ENCODE data around the gene IL1RAPL1.
"Not testable (repeated sequence)": the region's sequence is repeated elsewhere in the genome, so short reads cannot be mapped to it uniquely, and the experiment has no call there.

The IL1RAPL1 gene

DNA sequence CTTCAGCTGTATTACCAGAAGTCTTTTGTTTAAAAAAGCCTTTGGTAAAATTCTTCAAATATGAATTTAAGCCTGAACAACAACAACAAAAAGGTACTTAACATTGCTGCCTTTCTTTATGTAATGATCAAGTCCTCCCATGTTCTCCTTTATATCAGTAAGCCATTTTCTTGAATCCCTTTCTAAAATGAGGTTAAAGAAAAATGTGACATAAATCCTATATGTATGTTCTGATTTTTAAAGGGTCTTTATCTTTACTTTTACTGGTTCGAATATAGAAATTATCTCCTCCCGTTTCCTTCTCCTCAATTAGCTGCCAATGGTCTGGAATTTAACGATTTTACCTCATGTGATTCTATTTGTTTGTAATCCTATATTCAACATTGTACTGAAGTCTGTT lies 522.8 kb downstream of the IL1RAPL1 start:
- DNase-seq (ENCODE audit: low read depth in 2 of 2), result no peak

DNA sequence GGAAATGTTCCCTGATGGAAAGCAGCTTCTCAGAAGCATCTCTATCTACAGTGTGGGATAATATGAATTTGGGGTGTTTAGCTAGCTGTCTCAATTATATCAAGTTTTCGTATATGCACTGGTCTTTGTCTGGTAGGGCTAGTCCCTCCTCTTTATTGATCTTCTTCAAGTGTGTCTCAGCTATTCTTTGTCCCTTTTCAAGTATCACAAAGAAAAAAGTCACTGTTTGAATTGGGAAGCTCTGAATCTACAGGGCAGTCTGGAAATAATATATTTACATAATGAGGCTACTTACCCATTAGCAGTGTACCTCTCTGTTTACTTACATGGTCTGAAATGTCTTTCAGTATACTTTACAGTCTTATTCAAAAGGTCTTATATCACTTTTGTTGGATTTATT lies 526.0 kb downstream of the IL1RAPL1 start:
- no peak for DNase-seq (ENCODE audit: low read depth in 2 of 2)

DNA sequence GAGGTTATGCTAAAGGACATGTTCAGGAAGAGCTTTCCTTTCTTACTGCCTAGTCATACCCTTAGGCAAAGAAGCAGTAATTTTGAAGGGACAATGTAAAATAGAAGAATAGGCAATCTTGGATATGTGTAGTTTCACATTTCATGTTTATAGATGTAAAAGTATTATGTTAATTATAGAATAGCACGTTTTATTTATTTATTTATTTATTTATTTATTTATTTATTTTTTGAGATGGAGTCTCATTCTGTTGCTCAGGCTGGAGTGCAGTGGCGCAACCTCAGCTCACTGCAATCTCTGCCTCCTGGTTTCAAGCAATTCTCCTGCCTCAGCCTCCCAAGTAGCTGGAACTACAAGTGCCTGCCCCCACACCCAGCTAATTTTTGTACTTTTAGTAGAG lies 535.6 kb downstream of the IL1RAPL1 start:
- not testable (repeated sequence) for DNase-seq (ENCODE audit: low read depth in 2 of 2)

DNA sequence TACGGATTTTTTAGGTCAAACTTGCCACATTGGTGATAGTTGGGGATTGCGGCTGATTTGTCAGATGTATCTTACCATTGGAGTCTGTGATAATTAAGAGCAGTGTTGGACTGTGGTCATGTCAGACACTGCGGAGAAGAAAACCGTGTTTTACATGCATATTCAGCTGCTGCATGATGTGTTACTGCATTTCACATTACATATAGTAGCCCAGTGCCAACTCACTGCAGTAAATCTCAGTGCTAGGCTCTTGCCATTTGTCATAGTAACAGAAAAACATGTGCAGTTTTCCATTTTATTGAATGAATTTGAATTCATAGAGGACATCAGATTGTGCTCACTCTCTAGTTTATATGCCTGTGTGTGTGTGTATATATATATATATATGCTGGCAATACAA lies 543.7 kb downstream of the IL1RAPL1 start:
- DNase-seq (ENCODE audit: low read depth in 2 of 2), result no peak

DNA sequence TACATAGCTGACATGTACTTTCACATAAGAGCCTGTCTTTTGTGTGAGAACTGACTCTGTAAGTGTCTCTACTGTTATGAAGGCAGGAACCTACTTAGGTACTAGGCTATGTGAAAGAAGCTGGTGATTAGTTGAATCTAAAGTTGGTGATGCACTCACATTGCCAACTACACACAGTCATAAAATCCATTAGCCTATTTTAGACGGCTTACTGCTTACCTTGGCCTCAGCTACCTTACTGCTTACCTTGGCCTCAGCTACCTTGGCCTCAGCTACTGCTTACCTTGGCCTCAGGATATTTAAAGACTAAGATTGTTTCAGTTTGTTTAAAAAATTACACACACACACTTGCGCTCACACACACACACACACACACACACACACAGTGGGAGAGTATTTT lies 549.7 kb downstream of the IL1RAPL1 start:
- DNase-seq (ENCODE audit: low read depth in 2 of 2), result no peak

DNA sequence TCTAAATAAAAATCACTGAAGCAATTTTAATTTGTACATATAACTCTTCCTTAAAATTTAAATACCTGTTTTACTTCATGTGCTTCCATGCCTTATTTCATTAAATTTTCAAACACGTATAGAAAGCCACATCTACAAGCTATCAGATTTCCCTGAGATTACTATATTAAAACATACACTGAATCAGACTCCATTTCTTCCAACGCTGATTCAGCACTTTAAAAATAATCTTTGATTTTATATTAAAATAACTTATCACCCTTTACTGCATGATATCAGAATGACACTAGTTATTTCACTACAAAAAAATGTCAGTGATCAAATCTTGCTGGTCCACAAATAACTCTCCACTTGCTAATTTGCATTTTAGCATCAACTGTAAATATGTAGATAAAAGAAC lies 550.8 kb downstream of the IL1RAPL1 start:
- no peak for DNase-seq (ENCODE audit: low read depth in 2 of 2)

DNA sequence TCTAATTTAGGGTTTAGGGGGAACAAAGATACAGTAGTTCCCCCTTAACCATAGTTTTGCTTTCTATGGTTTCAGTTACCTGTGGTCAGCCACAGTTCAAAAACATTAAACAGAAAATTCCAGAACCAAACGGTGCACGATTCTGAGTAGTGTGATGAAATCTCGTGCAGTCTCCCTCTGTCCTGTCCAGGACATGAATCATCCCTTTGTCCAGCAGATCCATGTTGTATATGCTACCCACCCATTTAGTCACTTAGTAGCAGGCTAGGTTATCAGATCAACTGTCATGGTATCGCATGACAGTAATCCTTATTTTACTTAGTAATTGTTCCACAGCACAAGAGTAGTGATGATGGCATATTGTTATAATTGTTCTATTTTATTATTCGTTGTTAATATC lies 556.1 kb downstream of the IL1RAPL1 start:
- DNase-seq (ENCODE audit: low read depth in 2 of 2), result no peak

DNA sequence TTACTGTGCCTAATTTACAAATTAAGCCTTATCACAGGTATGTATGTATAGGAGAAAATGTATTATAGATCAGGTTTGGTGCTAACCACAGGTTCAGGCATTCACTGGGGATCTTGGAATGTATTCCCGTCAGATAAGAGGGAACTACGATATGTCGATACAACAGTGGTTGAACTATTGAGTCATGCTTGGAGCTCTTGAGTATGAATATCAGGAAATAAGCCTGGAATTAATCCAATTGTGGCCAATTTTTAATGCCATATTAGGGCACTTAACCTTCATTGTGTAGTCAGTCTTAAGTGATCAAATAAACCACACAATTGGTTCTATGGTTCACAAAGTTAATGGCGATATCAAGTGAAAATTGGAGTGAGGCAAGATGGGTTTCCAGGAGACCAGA lies 556.5 kb downstream of the IL1RAPL1 start:
- DNase-seq (ENCODE audit: low read depth in 2 of 2), result no peak

DNA sequence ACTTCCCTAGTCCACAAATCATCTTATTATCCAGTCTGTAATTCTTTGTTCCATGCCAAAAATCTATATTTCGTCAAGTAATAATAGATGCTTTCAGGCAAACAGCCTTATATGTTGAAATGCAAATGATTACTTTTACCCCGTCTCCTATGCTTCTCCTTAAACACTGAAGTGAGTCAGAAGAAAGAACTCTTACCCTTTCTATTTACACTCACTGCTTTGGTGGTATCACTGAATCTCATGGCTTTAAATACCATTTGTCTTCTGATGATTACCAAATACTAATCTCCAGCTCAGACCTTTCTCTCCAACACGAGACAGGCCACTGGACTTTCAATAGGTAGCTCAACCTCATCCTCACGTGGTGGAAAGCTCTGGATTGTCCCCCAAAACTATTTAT lies 558.1 kb downstream of the IL1RAPL1 start:
- DNase-seq (ENCODE audit: low read depth in 2 of 2), result no peak

DNA sequence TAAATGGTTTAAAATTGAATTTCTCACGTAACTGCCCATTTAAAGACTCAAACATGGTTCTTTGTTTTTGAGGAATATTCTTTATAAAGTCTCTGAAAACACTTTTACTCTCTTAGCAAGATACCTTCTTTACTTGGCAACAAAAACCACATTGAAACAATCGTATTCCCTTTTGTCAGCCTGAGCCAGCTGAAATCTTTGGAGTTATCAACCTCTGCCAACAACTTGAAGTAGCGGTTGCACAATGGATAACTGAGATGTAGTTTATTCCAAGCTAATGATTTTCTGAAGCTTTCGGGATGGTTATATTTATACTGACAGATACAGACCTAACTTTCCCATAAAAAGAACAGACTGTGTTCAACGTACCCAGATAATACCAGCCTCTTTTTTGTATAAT lies 561.3 kb downstream of the IL1RAPL1 start:
- DNase-seq (ENCODE audit: low read depth in 2 of 2), result no peak

DNA sequence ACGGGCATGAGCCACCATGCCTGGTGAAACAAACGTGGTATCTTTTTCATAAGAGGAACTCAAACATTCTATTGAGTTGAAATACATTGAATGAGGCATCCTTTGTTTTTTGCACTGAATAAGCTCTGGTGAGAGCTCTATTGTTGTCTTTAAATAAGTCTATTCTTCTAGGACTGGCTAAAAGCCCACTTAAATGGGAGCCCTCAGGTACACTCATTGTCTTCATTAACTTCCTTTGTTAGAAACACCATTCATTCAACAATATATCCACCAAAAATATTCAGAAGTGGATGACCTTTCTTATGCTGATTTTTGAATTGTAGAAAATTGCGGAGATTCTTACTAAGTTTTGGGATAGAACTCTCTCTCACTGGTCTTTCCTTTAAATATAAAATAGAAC lies 568.0 kb downstream of the IL1RAPL1 start:
- no peak for DNase-seq (ENCODE audit: low read depth in 2 of 2)

DNA sequence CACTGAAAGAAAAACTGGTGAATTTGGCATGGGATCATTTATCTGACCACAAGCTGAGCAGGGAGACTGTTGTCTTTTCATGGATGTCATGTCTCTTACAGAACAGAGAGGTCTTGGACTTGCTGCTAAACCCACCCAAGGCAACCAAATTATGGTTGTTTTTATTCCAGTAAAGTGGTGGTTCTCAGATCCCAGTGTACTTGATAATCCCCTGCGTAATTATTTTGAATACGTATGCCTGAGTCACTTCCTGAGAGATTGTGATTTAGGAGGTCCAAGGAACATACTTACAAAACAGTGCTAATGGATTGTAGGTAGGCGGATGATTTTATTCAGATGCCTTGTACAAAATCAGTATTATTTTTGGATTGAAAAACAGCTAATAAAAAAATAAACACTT lies 585.6 kb downstream of the IL1RAPL1 start:
- DNase-seq (ENCODE audit: low read depth in 2 of 2), result no peak

DNA sequence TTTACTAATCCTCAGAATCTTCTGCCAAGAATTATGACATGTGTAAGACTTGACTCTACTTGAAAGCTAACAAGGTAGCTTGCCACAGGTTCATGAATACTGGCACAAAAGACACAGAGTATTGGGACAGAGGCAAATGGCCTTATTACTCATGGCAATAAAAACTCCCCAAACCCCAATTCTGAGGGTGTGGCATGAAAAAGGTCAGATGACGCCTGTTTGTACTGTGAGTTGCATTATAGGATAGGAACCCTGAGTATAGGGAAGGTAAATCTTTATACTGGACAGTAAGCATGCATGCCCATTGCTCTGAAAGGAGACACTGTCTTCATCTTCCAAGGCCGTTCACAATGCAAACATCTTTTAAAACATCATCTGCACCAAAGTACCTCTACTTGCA lies 600.0 kb downstream of the IL1RAPL1 start:
- no peak for DNase-seq (ENCODE audit: low read depth in 2 of 2)

DNA sequence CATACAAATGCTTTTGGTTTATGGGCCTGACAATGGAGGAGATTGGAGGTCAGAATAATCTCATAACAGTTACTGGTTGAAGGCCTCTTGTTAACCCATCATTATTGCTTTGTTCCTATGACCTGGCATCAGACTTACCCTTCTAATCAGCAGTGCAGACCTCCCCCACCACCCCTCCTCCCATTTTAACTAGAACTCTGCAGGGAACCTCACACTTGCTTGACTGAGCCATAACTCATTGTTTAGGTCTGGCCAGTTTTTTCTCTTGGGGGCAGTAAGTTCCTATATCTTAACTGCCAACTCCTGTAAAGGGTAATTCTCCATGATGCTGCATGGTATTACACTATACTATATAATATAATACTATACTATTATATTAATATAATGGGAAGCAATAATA lies 609.3 kb downstream of the IL1RAPL1 start:
- no peak for DNase-seq (ENCODE audit: low read depth in 2 of 2)

DNA sequence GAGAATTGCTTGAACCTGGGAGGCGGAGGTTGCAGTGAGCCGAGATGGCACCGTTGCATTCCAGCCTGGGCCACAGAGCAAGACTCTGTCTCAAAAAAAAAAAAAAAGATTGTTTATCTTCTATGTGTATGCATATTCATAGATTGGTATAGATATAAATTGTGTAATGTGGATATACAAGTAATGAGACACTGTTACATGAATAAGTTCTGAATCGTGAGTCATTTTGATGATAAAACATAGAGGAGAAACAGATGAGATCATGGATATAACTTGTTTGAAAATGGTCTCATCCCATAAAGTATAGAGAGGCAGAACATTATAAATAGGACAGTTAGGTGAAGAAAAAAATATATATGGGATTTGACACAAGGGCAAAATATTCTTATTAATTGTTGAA lies 628.0 kb downstream of the IL1RAPL1 start:
- no peak for DNase-seq (ENCODE audit: low read depth in 2 of 2)

DNA sequence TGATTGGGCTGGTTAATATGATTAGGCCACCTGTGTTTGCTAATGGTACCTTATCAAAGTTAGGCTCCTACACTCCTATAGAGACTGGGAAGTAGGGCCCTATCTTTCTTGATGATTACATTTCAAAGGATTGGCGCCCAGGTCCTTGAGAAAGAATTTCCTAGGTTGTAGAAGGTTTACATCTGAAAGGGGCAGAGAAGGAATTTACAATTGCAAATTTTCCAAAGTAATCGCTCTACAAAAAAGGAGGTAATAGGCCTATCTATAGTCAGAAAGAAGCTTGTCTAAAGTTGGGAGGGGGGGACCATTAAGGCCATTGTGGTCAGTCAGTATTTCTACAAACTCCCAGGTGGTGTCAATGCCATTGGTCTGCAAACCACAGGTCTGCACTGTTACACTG lies 638.4 kb downstream of the IL1RAPL1 start:
- DNase-seq (ENCODE audit: low read depth in 2 of 2), result no peak

DNA sequence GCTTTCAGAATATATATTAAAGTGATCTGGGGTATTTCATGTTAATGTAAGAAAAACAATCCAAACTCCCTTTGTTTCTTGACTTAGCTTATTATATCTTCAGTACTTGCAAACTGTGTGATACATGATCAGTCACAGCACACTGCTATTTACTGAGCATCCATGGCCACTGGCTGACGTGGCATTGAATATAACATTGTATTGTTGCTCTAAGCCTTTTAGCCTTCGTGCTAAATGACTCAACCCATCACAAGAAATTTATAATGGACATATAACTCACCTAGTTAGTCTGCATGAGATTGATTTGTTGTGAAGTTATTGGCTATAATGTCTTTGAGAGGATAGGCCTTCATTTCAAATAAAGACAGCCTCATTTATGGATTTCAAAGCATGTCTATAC lies 642.6 kb downstream of the IL1RAPL1 start:
- no peak for DNase-seq (ENCODE audit: low read depth in 2 of 2)

DNA sequence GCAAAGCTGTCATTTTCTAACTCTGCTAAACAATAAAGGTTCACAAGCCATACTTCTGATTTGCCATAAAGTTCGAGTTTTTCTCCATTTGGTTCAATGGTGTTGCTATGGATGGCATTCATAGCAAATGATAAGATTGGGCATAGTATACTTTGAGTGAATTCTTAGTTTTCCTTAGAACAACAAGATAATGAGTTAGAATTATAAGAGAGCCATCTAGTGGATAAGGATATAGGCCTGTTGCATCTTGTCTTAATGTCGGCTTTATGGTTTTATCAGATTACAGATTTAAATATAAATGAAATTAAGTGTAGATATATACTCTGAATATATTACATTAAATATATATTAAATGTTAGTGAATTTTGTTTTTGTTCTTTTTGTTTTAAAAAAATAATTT lies 644.6 kb downstream of the IL1RAPL1 start:
- no peak for DNase-seq (ENCODE audit: low read depth in 2 of 2)

DNA sequence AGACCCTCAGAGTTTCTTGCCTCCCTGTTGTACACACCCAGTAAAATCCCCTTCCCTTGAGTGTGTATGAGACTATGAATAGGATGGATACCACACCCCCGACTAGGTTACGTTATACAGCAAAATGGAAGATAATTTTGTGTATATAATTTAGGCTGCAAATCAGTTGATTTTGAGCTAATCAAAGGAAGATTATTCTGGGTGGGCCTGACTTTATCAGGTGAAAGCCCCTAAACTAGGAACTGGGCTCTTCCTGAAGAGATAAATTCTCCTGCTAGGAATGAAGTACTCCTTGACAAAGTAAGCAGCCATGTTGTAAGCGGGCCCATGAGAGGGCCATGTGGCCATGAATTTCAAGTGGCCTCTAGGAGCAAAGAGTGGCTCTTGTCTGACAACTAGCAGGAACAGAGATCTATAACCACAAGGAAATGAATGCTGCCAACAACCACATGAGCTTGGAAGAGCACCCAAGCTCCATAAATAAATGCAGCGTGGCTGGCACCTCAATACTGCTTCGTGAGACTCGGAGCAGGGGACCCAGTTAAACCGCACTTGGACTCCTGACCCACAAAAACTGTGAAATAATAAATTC lies 646.4 kb downstream of the IL1RAPL1 start:
- no peak for DNase-seq (ENCODE audit: low read depth in 2 of 2)

DNA sequence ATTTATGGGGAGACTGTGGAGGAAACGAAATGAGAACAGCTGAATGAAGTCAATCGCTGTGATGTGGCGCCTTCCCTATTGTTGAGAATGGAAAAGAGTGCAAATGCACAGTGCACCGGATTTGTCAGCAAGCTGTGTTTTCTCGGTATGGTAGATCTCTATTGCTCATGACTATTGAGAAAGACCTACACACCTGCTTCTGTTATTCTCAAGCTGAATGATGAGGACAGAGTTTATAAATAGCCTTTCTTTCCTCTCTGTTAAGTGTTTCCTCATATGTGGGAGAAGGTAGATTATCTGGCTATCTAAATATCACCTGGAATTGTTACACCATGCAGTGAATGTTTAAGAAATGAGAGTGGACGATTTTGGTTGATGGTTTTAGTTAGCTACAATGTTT lies 650.7 kb downstream of the IL1RAPL1 start:
- DNase-seq (ENCODE audit: low read depth in 2 of 2), result no peak

DNA sequence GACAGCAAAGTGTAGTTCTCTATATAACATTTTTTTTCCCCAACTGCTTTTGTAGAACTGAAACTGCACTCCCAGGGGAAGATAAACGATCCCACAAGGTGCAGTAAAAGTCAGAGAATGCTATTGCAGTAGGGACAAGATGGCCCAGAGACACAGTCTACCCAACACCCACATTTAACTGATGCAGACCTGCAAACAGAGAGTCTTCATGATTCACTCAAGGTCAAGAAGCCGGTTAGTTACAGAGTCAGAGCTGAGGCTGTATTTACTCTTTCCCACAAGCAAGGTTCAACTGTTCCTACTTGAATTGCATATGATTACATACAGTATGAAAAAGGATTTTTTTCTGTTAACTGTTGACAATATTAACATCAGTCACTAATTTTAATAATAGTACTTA lies 654.6 kb downstream of the IL1RAPL1 start:
- DNase-seq (ENCODE audit: low read depth in 2 of 2), result no peak

DNA sequence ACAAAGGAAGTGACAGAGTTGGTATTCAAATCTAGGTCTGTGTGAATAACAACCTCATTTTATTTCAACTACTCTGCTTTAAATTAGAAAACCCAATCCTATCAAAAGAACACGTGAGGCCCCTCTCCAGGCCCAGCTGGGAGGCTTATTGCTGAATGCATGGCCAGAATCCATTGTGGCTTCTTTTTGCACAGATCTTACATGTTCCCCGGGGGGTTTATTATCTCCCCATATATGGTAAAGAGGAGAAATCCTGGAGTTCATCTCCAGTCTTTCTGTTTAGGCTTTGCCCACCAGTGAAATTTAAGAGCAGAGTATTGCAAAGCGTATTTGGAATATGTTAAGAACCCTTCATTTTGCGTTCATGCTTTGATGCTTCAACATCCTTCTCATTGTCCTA lies 655.6 kb downstream of the IL1RAPL1 start:
- DNase-seq (ENCODE audit: low read depth in 2 of 2), result no peak

DNA sequence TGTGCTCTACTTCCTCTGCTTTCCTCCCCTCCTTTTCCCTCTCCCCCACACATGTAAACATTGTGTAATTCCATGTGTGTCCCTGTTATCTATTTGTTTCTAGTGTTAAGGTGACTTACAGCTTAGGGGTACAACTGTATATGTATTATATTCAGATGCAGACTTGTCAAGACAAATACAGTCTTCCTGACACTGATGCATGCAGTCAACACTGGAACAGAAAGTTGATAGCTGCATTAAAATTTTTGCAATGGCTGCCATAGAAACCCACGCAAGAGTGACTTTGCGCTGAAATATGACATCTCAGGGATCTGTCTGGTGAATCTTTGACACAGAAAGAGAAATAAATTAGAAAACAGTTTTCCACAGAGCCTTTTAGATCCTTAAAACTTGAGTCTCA lies 656.7 kb downstream of the IL1RAPL1 start:
- no peak for DNase-seq (ENCODE audit: low read depth in 2 of 2)

DNA sequence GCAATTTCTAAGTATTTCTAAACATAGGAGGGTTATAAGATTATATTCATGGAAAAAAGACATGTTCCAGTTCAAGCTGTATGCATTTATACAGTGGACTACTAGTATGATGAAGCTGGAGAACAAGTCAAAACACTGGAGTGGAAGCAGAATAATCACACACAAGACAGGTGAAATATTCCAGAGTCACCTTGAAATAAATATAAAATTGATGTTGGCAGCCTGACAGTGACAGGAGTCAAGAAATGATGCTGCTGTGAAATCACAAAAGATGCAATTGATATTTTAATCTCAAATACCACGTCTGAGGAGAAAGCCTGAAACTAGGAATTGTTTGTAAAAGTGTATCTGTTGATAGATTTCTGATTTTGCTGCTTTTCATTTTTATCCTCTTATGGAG lies 667.3 kb downstream of the IL1RAPL1 start:
- DNase-seq (ENCODE audit: low read depth in 2 of 2), result no peak

DNA sequence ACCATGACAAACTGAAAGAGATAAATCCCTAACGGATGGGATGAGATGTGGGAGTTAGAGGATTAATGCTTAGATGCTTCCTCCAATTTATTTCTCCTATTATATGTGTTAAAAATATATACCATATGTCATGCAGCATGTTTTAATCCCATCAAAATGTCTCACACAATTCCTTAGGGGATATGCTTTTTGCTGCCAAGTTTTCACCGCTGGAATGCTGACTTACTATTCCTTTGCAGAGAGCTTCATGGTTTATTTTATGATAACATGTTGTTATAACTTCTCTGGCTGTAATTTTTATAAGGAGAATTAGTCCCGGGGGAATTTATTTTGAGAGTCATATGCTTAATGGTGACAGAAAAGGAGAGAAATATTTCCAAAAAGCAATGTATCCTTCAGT lies 670.3 kb downstream of the IL1RAPL1 start:
- DNase-seq (ENCODE audit: low read depth in 2 of 2), result no peak
